NCI-H446 treated with DMSO at 0.1 percent for 48 hours (cell line): ENCODE measurements around the gene LCN12.

Experiments used
- DNase-seq: peaks from one replicate; lab custom pipeline; 2025; lab: John Stamatoyannopoulos, UW

LCN12 gene

GRCh38 chr9:136974817-136975535 lies 22.9 kb downstream of the LCN12 start:
- DNase-seq: no peak

- no peak for DNase-seq
These were observed 23.6 kb downstream of the LCN12 start for GRCh38 chr9:136975644-136976043.

DNA sequence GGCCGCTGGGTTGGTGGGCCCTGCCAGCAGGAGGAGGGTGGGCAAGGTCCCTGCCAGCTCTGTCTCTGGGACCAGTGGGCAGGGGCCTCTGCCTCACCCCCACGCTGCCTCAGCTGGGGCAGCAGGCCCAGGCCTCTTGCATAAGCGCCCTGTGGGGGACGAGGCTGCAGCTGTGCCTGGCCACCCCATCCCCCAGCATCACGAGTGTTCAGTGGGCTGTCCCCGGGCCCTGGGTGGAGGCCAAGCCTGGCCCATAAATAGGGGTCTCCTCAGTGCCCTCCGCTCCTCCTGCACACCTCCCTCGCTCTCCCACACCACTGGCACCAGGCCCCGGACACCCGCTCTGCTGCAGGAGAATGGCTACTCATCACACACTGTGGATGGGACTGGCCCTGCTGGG lies 25.1 kb downstream of the LCN12 start, which contains the start of gene PTGDS:
Gene PTGDS, plus strand, starts transcription at position 282 of the 400 bp plus-strand sequence. Its CDS starts 75 bp downstream, at position 357.
- DNase-seq: no peak

DNA sequence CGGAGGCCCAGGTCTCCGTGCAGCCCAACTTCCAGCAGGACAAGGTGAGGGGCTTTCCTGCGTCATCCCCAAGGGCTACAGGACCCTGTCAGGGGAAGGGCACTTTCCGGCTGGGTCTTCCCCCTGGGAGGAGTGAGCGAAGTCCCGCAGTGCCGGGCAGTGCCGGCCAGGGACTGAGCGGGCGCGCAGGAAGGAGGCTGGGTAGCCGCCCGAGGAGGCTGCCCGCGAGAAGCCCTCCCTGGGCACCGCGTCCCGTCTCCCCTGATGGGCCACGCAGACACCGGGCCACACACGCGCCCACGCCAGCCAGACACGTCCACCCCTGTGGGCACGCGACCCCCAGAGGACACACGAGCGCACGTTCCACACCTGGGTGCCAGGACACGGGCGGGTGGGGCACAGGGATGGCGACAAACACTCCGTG lies 25.6 kb downstream of the LCN12 start:
- no peak for DNase-seq

- DNase-seq: no peak
These were observed 26.2 kb downstream of the LCN12 start for GRCh38 chr9:136978073-136978864.

DNA sequence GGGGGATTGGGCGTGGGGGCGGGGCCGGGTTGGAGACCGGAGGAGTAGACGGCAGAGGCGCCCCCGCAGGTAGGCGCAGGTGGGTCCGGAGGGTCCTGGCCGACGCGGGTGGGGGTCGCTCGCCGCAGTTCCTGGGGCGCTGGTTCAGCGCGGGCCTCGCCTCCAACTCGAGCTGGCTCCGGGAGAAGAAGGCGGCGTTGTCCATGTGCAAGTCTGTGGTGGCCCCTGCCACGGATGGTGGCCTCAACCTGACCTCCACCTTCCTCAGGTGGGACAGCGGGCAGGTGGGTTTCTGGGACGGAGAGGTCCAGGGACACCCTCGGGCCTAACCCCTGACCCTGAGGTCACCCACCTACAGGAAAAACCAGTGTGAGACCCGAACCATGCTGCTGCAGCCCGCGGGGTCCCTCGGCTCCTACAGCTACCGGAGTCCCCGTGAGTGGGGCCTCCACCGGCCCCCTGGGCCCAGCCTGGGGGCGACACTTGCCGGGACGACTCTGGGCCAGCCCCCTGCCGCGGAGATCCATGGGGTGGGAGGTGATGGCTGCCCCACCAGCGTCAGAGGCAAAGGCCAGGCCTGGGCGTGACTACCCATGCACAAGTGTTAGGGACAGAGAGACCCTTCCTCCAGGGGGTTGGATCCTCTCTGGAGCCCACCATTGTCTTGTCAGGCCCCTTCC lies 26.9 kb downstream of the LCN12 start:
- DNase-seq: no peak

- no peak for DNase-seq
These were observed 27.9 kb downstream of the LCN12 start for GRCh38 chr9:136979769-136980587.

DNA sequence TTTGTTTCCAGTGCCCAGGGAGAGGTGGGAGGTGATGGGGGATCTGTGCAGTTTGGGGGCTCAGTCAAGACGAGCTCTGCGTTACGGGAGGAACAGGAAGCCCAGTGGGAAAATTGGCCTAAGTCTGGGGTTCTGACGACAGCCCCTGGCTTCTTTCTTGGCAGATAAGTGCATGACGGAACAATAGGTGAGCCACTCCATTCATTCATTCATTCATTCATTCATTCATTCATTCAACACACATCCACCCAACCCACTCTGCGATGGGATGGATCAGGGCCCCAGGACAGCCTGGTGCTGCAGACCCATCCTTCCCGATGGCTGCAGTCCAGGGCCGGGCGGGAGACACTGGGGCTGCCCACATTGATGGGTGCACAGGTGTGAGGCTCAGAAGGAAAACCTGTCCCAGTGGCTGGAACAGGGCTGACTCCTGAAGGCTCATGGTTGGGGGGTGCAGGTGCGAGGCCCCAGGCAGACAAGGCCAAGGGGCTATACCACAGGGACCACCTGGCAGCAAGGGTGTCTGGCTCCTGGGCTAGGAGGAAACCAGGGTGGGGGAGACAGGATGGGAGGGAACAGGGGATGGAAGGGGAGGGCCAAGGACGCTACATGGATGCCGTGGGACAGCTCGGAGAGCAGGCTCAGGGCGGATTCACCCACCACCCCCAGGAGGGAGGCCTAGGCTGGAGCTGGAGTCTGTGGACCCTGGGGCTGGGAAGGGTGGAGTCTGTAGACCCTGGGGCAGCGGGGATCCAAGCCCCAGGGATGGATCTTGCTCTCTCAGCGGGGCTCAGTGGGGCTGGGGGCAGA lies 28.8 kb downstream of the LCN12 start:
- no peak for DNase-seq

GRCh38 chr9:136981588-136982231 lies 29.6 kb downstream of the LCN12 start:
- DNase-seq: no peak

DNA sequence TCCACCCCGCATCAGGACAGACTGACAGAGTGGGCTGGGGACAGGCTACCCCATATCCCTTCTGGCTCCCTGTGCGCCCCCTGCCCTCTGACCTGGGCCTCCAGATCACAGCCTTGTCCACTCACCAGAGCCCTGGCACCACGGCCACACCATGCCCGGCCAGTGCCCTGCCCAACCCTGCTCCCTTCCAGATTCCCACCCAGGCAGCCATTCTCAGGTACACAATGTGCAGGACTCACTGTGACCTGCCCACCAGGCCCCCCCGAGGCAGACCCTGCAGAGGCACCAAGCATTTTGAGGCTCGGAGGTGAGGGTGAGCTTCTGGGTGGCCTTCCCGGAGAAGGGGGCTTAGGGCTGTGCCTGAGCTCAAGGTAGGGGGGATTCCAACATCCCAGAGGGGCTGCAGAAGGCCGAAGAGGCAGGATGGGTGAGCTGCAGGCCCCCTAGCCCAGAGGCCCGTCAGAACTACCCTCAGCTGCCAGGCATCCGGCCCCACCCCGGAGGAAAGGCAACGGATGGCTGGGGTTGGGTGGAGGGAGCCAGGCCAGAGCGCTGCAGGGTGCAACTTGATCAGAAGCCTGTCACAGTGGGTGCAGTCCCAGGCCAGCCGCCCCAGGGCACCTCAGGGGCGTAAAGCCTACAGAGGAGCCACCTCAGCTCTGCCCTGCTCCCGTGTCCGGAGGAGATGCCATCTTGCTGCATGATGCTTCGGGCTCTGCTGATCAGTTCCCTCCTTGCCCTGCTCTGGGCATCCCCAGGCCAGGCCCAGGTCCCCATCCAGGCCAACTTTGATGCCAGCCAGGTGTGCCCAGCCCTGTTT lies 30.4 kb downstream of the LCN12 start, which contains the start of gene LCNL1:
Gene LCNL1, plus strand, starts transcription at position 762 of the 820 bp plus-strand sequence. CDS start 594 bp downstream, outside the sequence.
- DNase-seq: no peak

DNA sequence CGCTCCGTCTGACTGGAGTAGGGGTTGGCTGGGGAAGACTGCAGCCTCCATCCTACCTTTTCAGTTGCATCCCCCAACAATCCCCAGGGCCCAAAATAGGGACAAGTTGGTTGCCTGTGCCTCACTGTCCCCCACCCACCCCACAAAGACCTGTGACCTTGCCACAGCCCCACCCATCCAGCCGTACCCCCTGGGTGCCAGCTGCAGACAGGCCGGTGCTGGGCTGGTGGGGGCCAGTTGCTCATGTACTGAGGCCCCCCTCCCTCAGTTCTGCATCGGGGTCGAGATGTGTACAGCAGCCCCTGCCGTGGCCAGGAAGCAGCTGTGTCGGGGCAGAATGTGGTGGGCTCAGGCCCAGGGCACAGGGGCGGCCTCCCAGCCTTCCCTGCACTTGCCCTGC lies 31.1 kb downstream of the LCN12 start:
- DNase-seq: no peak

GRCh38 chr9:136983656-136984314 lies 31.7 kb downstream of the LCN12 start:
- DNase-seq: no peak

- no peak for DNase-seq
These were observed 32.5 kb downstream of the LCN12 start for GRCh38 chr9:136984464-136985026.

DNA sequence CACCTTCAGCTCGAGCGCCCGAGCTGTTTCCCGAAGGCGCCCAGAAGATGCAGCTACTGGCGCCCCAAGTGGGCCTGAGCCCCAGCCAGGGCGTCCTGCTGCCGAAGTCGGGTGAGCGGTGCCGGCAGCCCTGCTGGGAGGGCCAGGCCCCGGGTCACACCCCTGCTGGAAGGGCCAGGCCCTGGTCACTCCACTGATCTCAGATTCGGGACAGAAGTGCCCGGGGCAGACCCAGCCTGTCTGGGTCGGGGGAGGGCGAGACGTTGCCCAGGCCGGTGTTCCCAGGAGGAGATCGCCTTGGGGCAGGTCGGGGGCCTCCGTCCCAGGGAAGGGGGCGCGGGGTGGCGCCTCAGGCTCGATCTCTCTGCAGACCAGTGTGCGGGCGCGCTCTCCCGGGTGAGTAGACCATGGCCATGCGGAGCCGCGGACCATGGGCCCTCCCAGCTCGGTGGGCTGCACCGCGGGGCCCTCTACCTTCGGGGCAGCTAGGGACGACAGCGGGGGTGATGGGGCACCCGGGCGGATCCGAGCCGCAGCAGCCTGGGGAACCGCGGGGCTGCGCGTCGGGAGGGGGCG lies 33.0 kb downstream of the LCN12 start:
- no peak for DNase-seq

DNA sequence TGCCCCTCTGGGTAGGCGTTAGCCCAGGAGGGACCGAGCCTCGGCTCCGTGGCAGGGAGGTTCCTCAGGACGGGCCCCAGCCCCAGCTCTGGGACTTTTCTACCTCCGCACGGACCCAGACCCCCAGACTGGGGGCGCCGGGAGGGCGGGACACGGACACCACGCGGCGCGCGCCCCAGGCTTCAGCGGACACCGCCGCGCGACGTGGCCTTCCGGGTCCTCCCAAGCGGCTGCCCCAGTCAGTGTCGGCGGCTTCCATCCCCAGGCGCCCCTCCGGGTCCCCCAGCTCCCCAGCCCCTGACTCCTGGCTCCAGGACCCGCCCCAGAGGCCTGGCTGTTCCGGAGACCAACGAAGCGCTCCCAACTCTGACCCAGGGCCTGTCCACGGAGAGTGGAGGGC lies 33.8 kb downstream of the LCN12 start:
- DNase-seq: no peak

DNA sequence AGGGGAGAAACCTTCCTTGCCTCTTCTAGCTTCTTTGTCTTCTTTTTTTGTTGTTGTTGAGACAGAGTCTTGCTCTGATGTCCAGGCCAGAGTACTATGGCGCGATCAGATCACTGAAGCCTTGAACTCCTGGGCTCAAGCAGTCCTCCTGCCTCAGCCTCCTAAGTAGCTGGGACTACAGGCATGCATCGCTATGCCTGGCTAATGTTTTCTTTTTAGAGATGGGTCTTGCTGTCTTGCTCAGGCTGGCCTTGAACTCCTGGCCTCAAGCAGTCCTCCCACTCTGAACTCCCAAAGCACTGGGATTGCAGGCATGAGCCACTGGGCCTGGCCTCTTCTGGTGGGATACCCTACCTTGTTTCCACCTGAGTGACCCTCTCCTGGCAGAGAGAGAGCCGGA lies 36.8 kb downstream of the LCN12 start:
- no peak for DNase-seq

- DNase-seq: no peak
These were observed 38.3 kb downstream of the LCN12 start for GRCh38 chr9:136990242-136990911.
